Uterus (tissue), 4 donors: ENCODE results near the gene SP2. TPM values are rescaled to one million over a fixed set of nuclear protein-coding genes. Genes with fewer than 3 reads are reported as not detected.

ENCODE experiments used
- DNase-seq, 2 donors: peaks; one replicate each; pipeline ENCODE4 v3.0.0-alpha.2; 2019 to 2020
- H3K27ac ChIP-seq, 2 donors: fragments of 200-600 bp; sonication (generic); 1 replicate in 1 of 2; 2 replicates in 1 of 2; pipeline ENCODE4 v1.5.1; 2016 to 2018
- H3K27me3 ChIP-seq, 2 donors: fragments of 200-600 bp; sonication (generic); one replicate each; pipeline ENCODE4 v1.5.1; 2018 to 2019; ENCODE audit warnings: control low read depth in 1 of 2
- H3K36me3 ChIP-seq, 2 donors: fragments of 200-600 bp; sonication (generic); one replicate each; pipeline ENCODE4 v1.5.1; 2019; ENCODE audit warnings: control low read depth in 1 of 2
- H3K4me1 ChIP-seq, 2 donors: fragments of 200-600 bp; sonication (generic); one replicate each; pipeline ENCODE4 v1.5.1; 2018 to 2019; ENCODE audit warnings: control low read depth in 1 of 2
- H3K4me3 ChIP-seq, 2 donors: fragments of 200-600 bp; sonication (generic); 1 replicate in 1 of 2; 2 replicates in 1 of 2; pipeline ENCODE4 v1.5.1; 2018 to 2019; ENCODE audit warnings: mild to moderate bottlenecking in 1 of 2
- H3K9me3 ChIP-seq, 2 donors: fragments of 200-600 bp; sonication (generic); one replicate each; pipeline ENCODE4 v1.5.1; 2019; ENCODE audit warnings: control low read depth in 1 of 2
- POLR2A ChIP-seq, 2 donors: fragments of 450-650 bp; IDR thresholded peaks; one replicate each; pipeline ENCODE4 v1.6.1; 2016; ENCODE audit warnings: antibody characterized with exemption in 2 of 2, mild to moderate bottlenecking in 1 of 2, moderate library complexity in 1 of 2
- intact Hi-C: fragments of 100-400 bp; cut with DNase I; formaldehyde crosslinking; loops from one replicate; pipeline ENCODE4 v1.15.1; 2023; ENCODE audit warnings: low total_unique reads
- total RNA-seq, 4 donors: library from RNA; depleted of rRNA in 3 of 4; stranded (reverse); fragments of >200 nt in 3 of 4; gene quantifications; one replicate each; pipeline versions ENCODE4 v1.1.0 to v1.2.4, GENCODE V29; 2014 to 2023
- TF ChIP-seq, protein P1 (sequence below), 4 experiments: fragments of 200-600 bp in 2 of 4; fragments of 450-650 bp in 2 of 4; sonication (generic) in 2 of 4; IDR thresholded peaks; one replicate each; pipeline ENCODE4 v1.5.1; 2016 to 2019; ENCODE audit warnings: antibody characterized with exemption in 4 of 4, mild to moderate bottlenecking in 2 of 4, moderate library complexity in 1 of 4
- donor health status: DM: yes; HTN: yes; CAD: no.

The SP2 gene
- total RNA-seq, 4 donors from 2014 or later = 0.88 to 18.7 (median 1.3) TPM

- Histone ChIP-seq H3K4me3 (no peak overlapping the region), H3K4me1 (no peaks in the 10 kb centered on the region), H3K27ac (no peak overlapping the region), H3K27me3 (peaks cover 0 to 4% of the 10 kb centered on the region in 2 donors), H3K36me3 (no peaks in the 10 kb centered on the region), H3K9me3 (no peaks in the 10 kb centered on the region)
- no peak for TF ChIP-seq POLR2A (IDR thresholded peaks at IDR 0.05)
- TF ChIP-seq, protein P1, sequence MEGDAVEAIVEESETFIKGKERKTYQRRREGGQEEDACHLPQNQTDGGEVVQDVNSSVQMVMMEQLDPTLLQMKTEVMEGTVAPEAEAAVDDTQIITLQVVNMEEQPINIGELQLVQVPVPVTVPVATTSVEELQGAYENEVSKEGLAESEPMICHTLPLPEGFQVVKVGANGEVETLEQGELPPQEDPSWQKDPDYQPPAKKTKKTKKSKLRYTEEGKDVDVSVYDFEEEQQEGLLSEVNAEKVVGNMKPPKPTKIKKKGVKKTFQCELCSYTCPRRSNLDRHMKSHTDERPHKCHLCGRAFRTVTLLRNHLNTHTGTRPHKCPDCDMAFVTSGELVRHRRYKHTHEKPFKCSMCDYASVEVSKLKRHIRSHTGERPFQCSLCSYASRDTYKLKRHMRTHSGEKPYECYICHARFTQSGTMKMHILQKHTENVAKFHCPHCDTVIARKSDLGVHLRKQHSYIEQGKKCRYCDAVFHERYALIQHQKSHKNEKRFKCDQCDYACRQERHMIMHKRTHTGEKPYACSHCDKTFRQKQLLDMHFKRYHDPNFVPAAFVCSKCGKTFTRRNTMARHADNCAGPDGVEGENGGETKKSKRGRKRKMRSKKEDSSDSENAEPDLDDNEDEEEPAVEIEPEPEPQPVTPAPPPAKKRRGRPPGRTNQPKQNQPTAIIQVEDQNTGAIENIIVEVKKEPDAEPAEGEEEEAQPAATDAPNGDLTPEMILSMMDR (IDR thresholded peaks at IDR 0.05) = no peak
- no peak for DNase-seq
- intact Hi-C loops = no loop called here
Measured at GRCh38 chr17:47862621-47863440, 33.2 kb upstream of the SP2 start.

- Histone ChIP-seq H3K4me3 (no peak overlapping the region), H3K36me3 (no peaks in the 10 kb centered on the region), H3K9me3 (no peaks in the 10 kb centered on the region), H3K27ac (no peak overlapping the region), H3K27me3 (peaks cover 0 to 4% of the 10 kb centered on the region in 2 donors), H3K4me1 (no peaks in the 10 kb centered on the region)
- no peak for TF ChIP-seq POLR2A (IDR thresholded peaks at IDR 0.05)
- TF ChIP-seq, protein P1 (IDR thresholded peaks at IDR 0.05) = no peak
- no peak for DNase-seq
- intact Hi-C loops = no loop called here
Measured at GRCh38 chr17:47864791-47865216, 31.2 kb upstream of the SP2 start.

DNA sequence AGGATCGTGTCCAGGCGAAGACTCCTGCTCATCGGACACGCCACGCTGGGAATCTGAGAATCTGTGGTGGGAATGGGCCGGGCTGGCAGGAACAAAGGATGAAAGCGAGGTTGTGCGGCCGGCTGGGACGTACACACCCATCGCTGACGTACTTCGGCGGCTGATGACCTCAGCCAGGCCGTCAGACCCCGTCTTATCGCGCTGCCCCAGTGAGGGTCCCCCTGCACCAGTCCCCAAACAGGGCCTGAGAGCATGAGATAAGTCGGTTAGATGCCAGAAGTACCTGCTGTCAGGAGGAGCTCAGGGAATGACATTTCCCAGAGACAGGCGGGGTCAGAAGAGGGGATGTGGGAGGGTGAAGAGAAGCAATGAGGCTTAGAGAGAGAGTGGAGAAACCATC is 29.1 kb upstream of the SP2 start:
- Histone ChIP-seq H3K36me3 (no peaks in the 10 kb centered on the region), H3K27ac (no peak overlapping the region), H3K4me3 (no peak overlapping the region), H3K9me3 (no peaks in the 10 kb centered on the region), H3K27me3 (peaks cover 0 to 3% of the 10 kb centered on the region in 2 donors), H3K4me1 (no peaks in the 10 kb centered on the region)
- TF ChIP-seq, protein P1 (IDR thresholded peaks at IDR 0.05) = no peak
- no peak for TF ChIP-seq POLR2A (IDR thresholded peaks at IDR 0.05)
- intact Hi-C loops = no loop called here
- DNase-seq = no peak

DNA sequence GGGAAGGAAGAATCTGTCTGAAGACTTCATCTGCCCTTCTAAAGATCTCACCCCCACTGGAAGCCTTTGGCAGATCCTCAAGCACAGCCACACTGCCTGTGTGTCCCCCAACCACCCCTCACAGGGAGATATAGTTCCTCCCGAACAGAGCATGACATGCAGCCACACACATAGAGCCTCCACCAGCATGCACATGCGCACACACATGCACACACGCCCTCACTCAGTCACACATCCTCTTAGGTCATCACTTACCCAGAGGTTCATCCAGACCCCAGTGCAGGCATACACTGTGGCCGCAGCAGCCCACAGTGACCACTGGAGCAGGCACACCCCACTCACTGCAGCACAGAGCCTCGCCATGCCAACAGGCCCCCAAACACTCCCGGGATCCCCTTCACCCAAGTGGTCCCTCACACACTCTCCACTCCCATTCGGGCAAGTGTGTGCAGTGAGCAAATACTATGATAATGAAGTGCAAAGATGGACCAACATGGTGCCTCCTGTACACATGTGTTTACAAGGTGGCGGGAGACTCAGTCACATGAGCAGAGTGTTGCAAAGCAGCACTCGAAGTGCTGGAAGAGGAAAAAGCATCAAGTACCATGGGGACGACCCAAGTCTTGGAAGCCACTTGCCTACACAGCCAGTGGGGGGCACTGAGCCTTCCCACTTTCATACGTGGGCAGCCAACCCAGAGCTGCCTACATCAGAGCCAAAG is 28.1 kb upstream of the SP2 start:
- TF ChIP-seq, protein P1 (IDR thresholded peaks at IDR 0.05) = no peak
- TF ChIP-seq POLR2A (IDR thresholded peaks at IDR 0.05) = no peak
- no peaks in the 10 kb centered on the region for H3K36me3 ChIP-seq
- no peaks in the 10 kb centered on the region for H3K9me3 ChIP-seq
- intact Hi-C loops = no loop called here
- no peak for DNase-seq
- peaks cover 0 to 8% of the 10 kb centered on the region in 2 donors for H3K4me1 ChIP-seq
- peaks cover 0 to 3% of the 10 kb centered on the region in 2 donors for H3K27me3 ChIP-seq
- H3K4me3 ChIP-seq = no peak overlapping the region
- no peak overlapping the region for H3K27ac ChIP-seq

DNA sequence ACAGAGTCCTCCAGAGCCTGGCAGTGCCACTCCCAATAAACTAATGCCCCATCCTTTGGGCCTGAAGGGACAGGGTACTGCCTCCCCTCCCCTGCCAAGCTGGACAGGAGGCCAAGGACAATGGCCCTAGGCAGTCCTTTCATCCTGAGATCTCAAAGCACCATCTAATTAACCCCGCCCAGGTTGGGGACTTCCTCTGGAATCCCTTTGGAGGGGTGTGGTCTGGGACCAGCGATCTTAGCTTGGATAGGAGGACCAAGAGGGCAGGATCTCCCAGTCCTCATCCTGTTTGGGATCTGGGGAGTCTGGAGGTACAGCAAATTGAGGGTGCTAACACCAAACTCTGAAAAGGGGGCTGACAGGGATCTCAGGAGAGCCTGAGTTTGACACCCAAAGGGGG is 26.9 kb upstream of the SP2 start:
- no peak for DNase-seq
- Histone ChIP-seq H3K4me3 (no peak overlapping the region), H3K27me3 (peaks cover 0 to 5% of the 10 kb centered on the region in 2 donors), H3K36me3 (no peaks in the 10 kb centered on the region), H3K4me1 (peaks cover 0 to 8% of the 10 kb centered on the region in 2 donors), H3K27ac (no peak overlapping the region), H3K9me3 (no peaks in the 10 kb centered on the region)
- TF ChIP-seq, protein P1 (IDR thresholded peaks at IDR 0.05) = no peak
- TF ChIP-seq POLR2A (IDR thresholded peaks at IDR 0.05) = no peak
- intact Hi-C loops = no loop called here
